Lower lobe of right lung (tissue), 2 donors: ENCODE measurements around the gene GSTP1. TPM values are rescaled to one million over a fixed set of nuclear protein-coding genes. Genes with fewer than 3 reads are reported as not detected.
A peak's percentile ranks its signal among the peaks of the same experiment; 100 is the strongest.
"Not testable (repeated sequence)": the region's sequence is repeated elsewhere in the genome, so short reads cannot be mapped to it uniquely, and the experiment has no call there.

Experiments used
- ATAC-seq, 2 donors: fragments of 200-7000 bp; cut with Tn5 transposase; one replicate each; pipeline ENCODE4 v1.9.1; 2020 to 2022; ENCODE audit warnings: mild to moderate bottlenecking in 2 of 2, moderate library complexity in 2 of 2
- DNase-seq: peaks from one replicate; pipeline ENCODE4 v3.0.0-alpha.2; 2020
- H3K27ac ChIP-seq: fragments of 200-600 bp; one replicate; pipeline ENCODE4 v1.8.0; 2022
- H3K27me3 ChIP-seq: fragments of 200-600 bp; one replicate; pipeline ENCODE4 v1.8.0; 2022; ENCODE audit warnings: low read depth
- H3K36me3 ChIP-seq: fragments of 200-600 bp; one replicate; pipeline ENCODE4 v1.8.0; 2022; ENCODE audit warnings: mild to moderate bottlenecking
- H3K4me1 ChIP-seq: fragments of 200-600 bp; one replicate; pipeline ENCODE4 v1.8.0; 2022
- H3K4me3 ChIP-seq: fragments of 200-600 bp; one replicate; pipeline ENCODE4 v1.8.0; 2022; ENCODE audit warnings: mild to moderate bottlenecking
- H3K9me3 ChIP-seq: fragments of 200-600 bp; one replicate; pipeline ENCODE4 v1.8.0; 2022
- intact Hi-C: fragments of 100-400 bp; cut with DNase I; formaldehyde crosslinking; loops from one replicate; pipeline ENCODE4 v1.11.0; 2022
- total RNA-seq: library from RNA; stranded (reverse); fragmentation: NEBNext Ultra II Directional; extraction: Animal tissue kit (Norgen Biotek cat#: 25700); gene quantifications from one replicate; pipeline ENCODE4 v1.2.1, GENCODE V29; 2021
- TF ChIP-seq, protein P1 (sequence below): fragments of 200-600 bp; IDR thresholded peaks from one replicate; pipeline ENCODE4 v1.8.0; 2022; ENCODE audit warnings: antibody characterized with exemption, mild to moderate bottlenecking
- donor health status: DM: no; HTN: yes; CAD: no; lungs with severe emphysema.

Gene GSTP1
- total RNA-seq, 1 donor from 2014 or later, result 677 TPM

- H3K27me3 ChIP-seq, result peaks cover 6% of the 10 kb centered on the region
- TF ChIP-seq, protein P1, sequence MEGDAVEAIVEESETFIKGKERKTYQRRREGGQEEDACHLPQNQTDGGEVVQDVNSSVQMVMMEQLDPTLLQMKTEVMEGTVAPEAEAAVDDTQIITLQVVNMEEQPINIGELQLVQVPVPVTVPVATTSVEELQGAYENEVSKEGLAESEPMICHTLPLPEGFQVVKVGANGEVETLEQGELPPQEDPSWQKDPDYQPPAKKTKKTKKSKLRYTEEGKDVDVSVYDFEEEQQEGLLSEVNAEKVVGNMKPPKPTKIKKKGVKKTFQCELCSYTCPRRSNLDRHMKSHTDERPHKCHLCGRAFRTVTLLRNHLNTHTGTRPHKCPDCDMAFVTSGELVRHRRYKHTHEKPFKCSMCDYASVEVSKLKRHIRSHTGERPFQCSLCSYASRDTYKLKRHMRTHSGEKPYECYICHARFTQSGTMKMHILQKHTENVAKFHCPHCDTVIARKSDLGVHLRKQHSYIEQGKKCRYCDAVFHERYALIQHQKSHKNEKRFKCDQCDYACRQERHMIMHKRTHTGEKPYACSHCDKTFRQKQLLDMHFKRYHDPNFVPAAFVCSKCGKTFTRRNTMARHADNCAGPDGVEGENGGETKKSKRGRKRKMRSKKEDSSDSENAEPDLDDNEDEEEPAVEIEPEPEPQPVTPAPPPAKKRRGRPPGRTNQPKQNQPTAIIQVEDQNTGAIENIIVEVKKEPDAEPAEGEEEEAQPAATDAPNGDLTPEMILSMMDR, result peak; percentile 49
- H3K36me3 ChIP-seq, result peaks cover 32% of the 10 kb centered on the region
- DNase-seq (peak; percentile 65), ATAC-seq (peak; percentile 62 to 69)
- H3K4me3 ChIP-seq, result no peak overlapping the region
- no peaks in the 10 kb centered on the region for H3K9me3 ChIP-seq
- intact Hi-C loops, result no loop called here
- peak overlapping the region; percentile 85 for H3K27ac ChIP-seq
- H3K4me1 ChIP-seq, result peaks cover 14% of the 10 kb centered on the region
These were observed 31.4 kb downstream of the GSTP1 start for GRCh38 chr11:67614730-67615714.

DNA sequence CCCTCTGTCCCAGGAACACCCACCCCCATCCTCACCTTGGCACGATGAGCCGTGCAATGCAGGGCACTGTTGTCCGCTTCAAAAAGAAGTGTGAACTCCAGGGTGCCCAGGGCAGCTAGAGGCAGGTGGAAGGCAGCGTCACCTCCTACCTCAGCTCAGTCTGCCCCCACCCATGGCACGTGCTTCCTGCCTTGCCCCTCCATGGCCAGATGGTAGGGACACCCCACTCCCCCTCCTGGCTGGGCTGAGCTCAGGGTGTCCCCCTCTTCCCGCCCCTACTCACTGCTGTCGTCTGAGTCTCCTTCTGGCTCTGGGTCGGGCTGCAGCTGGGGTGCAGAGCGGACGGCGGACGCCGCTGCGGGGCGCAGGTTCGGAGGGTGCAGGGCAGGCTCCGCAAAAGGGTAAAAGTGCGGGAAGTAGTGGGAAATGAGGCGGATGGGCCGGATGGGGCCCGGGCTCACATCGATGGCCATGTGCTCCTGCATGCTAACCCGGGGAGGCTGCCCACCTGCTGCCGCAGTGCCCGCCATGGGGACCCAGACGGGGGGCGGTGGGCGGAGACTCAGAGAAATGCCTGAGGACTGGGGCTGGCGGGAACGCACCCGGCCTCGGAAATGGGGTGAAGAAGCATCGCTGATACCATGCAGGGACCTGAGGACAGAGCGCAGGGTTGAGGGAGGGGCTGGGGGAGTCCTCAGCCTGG lies 32.3 kb downstream of the GSTP1 start:
- H3K27me3 ChIP-seq, result peaks cover 6% of the 10 kb centered on the region
- intact Hi-C loops, result no loop called here
- H3K27ac ChIP-seq, result no peak overlapping the region
- H3K4me1 ChIP-seq, result peaks cover 14% of the 10 kb centered on the region
- peaks cover 23% of the 10 kb centered on the region for H3K36me3 ChIP-seq
- H3K4me3 ChIP-seq, result no peak overlapping the region
- DNase-seq (peak; percentile 40), ATAC-seq (no peak)
- no peaks in the 10 kb centered on the region for H3K9me3 ChIP-seq
- TF ChIP-seq, protein P1, result no peak

- no peak overlapping the region for H3K4me3 ChIP-seq
- peaks cover 14% of the 10 kb centered on the region for H3K4me1 ChIP-seq
- DNase-seq, result no peak
- no peak overlapping the region for H3K27ac ChIP-seq
- H3K27me3 ChIP-seq, result peaks cover 6% of the 10 kb centered on the region
- intact Hi-C loops, result no loop called here
- peak in 1 of 2 donors; percentile 3 for ATAC-seq
- TF ChIP-seq, protein P1, result no peak
- peaks cover 15% of the 10 kb centered on the region for H3K36me3 ChIP-seq
- no peaks in the 10 kb centered on the region for H3K9me3 ChIP-seq
These were observed 33.0 kb downstream of the GSTP1 start for GRCh38 chr11:67616431-67617242.

DNA sequence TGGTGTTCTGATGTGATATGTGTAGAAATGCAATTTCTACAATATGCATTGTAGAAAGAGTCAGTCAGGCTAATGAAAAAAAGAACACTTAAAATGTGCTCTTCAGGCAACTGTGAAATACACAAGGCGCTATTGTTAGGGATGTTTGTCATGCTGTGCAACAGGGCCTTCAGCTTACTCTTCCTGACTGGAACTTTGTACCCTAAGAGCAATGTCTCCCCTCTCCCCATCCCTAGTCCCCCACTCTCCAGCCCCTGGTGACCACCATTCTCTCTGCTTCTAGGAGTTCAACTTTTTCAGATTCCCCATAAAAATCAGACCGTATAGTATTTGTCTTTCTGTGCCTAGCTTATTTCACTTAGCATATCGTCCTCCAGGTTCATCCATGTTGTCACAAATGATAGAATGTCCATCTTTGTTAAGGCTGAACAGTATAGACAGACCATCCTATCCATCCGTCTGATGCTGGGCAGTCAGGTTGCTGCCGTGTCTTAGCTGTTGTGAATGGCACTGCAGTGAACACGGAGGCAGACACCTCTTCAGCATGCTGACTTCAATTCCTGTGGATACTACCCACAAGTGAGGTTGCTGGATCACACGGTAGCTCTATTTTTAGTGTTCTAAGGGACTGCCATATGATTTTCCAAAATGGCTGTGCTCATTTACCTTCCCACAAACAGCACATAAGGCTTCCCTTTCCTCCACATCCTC lies 33.8 kb downstream of the GSTP1 start:
- no peak overlapping the region for H3K4me3 ChIP-seq
- intact Hi-C loops, result no loop called here
- peaks cover 6% of the 10 kb centered on the region for H3K27me3 ChIP-seq
- H3K27ac ChIP-seq, result no peak overlapping the region
- TF ChIP-seq, protein P1, result no peak
- no peaks in the 10 kb centered on the region for H3K9me3 ChIP-seq
- no peak for DNase-seq
- no peak for ATAC-seq
- H3K4me1 ChIP-seq, result peaks cover 14% of the 10 kb centered on the region
- peaks cover 8% of the 10 kb centered on the region for H3K36me3 ChIP-seq

DNA sequence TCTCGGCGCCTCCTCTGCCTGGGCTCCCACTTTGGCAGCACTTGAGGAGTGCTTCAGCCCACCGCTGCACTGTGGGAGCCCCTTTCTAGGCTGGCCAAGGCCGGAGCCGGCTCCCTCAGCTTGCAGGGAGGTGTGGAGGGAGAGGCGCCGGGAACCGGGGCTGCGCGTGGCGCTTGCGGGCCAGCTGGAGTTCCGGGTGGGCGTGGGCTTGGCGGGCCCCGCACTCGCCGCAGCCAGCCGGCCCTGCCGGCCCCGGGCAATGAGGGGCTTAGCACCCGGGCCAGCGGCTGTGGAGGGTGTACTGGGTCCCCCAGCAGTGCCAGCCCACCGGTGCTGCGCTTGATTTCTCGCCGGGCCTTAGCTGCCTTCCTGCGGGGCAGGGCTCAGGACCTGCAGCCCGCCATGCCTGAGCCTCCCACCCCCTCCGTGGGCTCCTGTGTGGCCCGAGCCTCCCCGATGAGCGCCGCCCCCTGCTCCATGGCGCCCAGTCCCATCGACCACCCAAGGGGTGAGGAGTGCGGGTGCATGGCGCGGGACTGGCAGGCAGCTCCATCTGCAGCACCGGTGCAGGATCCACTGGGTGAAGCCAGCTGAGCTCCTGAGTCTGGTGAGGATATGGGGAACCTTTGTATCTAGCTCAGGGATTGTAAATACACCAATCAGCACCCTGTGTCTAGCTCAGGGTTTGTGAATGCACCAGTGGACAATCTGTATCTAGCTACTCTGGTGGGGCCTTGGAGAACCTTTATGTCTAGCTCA lies 35.5 kb downstream of the GSTP1 start:
- H3K9me3 ChIP-seq, H3K27ac ChIP-seq, DNase-seq, H3K27me3 ChIP-seq, ATAC-seq, intact Hi-C loops, H3K4me3 ChIP-seq, H3K36me3 ChIP-seq, H3K4me1 ChIP-seq: not testable (repeated sequence)

- DNase-seq, H3K27ac ChIP-seq, H3K9me3 ChIP-seq, H3K4me1 ChIP-seq, H3K4me3 ChIP-seq, intact Hi-C loops, H3K27me3 ChIP-seq, H3K36me3 ChIP-seq, ATAC-seq: not testable (repeated sequence)
These were observed 36.3 kb downstream of the GSTP1 start for GRCh38 chr11:67619683-67620618.

GRCh38 chr11:67620621-67621020 lies 37.0 kb downstream of the GSTP1 start:
- ATAC-seq, intact Hi-C loops: not testable (repeated sequence)

More at GRCh38 chr11:67620621-67621020, 37.0 kb downstream of the GSTP1 start:
- H3K27ac ChIP-seq, H3K36me3 ChIP-seq, H3K27me3 ChIP-seq, H3K9me3 ChIP-seq, DNase-seq, H3K4me3 ChIP-seq, H3K4me1 ChIP-seq: not testable (repeated sequence)
